ENCODE measurements around the gene SRSF3. TPM values are rescaled to one million over a fixed set of nuclear protein-coding genes. Genes with fewer than 3 reads are reported as not detected.

SRSF3 gene
- total RNA-seq, 1 experiment from 2014 or later = 297 TPM

DNA sequence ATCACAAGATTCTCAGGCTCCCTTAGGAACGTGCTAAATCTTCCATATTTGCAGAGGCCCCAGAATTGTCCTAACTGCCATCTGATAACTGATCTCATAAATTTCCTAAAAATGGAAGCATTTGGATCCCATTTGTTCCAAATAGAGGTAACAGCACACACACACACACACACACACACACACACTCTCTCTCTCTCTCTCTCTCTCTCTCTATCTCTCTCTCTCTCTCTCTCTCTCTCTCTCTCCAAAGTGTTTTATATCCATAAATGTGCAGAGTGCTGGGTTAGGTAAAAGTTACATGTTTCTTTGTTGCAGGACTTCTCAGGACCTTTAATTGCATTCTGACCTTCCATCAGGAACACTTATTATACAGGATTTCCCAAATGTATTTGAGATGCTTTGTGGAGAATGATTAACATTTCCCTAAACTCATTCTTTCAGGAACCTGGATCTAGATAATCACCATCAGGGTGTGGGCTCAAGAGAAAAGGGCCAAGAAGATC lies 38.4 kb upstream of the SRSF3 start:
- H3K9me2 ChIP-seq (replicated peaks; ENCODE audit: low read length) = no peaks in the 10 kb centered on the region
- BruUV-seq (replicated peaks) = no TSS peak
- CTCF ChIA-PET = no interaction called here
- H3K36me3 ChIP-seq (ENCODE audit: low read depth, low read length) = no peaks in the 10 kb centered on the region
- no peak overlapping the region for H3K4me3 ChIP-seq (ENCODE audit: low read length)
- H3K9ac ChIP-seq (ENCODE audit: low read length) = no peak overlapping the region
- no peaks in the 10 kb centered on the region for H3K79me2 ChIP-seq (ENCODE audit: low read length)
- no peak for DNase-seq
- no peak overlapping the region for H3K4me2 ChIP-seq (ENCODE audit: low read length)
- ATAC-seq = no peak
- H3K27ac ChIP-seq (ENCODE audit: low read length) = no peak overlapping the region
- H2AFZ ChIP-seq (ENCODE audit: low read length) = no peak overlapping the region
- POLR2A ChIA-PET (ENCODE audit: unreplicated experiment) = interaction anchor here (0.7 kb wide), 1 partner anchor 461 kb away, joined by 4 read pairs; no protein-coding TSS in a partner anchor
- H3F3A ChIP-seq (ENCODE audit: low read length, unreplicated experiment) = no peaks in the 10 kb centered on the region
- H3K27me3 ChIP-seq (ENCODE audit: low read length) = no peaks in the 10 kb centered on the region
- H4K20me1 ChIP-seq (ENCODE audit: low read length) = no peaks in the 10 kb centered on the region
- H3K9me3 ChIP-seq (ENCODE audit: low read length) = no peaks in the 10 kb centered on the region
- intact Hi-C loops (cut with micrococcal nuclease) = no loop called here
- H3K4me1 ChIP-seq (ENCODE audit: insufficient read depth, low read length) = peaks cover 26% of the 10 kb centered on the region
- TF ChIP-seq EZH2phosphoT487 (IDR thresholded peaks at IDR 0.05; ENCODE audit: borderline replicate concordance, low read length) (no peak), EZH2 (IDR thresholded peaks at IDR 0.05; ENCODE audit: low read length, unreplicated experiment) (no peak)
- TF ChIP-seq, protein P1, sequence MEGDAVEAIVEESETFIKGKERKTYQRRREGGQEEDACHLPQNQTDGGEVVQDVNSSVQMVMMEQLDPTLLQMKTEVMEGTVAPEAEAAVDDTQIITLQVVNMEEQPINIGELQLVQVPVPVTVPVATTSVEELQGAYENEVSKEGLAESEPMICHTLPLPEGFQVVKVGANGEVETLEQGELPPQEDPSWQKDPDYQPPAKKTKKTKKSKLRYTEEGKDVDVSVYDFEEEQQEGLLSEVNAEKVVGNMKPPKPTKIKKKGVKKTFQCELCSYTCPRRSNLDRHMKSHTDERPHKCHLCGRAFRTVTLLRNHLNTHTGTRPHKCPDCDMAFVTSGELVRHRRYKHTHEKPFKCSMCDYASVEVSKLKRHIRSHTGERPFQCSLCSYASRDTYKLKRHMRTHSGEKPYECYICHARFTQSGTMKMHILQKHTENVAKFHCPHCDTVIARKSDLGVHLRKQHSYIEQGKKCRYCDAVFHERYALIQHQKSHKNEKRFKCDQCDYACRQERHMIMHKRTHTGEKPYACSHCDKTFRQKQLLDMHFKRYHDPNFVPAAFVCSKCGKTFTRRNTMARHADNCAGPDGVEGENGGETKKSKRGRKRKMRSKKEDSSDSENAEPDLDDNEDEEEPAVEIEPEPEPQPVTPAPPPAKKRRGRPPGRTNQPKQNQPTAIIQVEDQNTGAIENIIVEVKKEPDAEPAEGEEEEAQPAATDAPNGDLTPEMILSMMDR (conservative IDR thresholded peaks at IDR 0.05; ENCODE audit: low read depth, low read length) = no peak

DNA sequence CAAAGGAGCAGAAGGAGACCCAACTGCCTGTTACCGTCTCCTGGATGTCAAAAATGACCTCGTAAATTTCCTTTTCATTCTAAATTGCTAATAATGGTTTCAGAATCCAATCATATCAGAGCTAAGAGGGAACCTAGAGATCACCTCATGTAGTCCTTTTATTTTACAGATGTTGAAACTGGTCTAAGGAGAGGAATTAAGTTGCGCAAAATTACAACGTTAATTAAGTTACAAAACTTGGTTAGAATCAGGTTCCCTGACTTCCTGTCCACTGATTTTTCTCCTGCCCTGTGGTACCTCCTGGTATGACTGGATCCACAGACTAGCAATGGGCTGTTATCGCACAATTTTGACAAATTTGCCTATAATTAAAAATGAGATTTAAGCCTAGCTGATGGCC lies 37.9 kb upstream of the SRSF3 start:
- H4K20me1 ChIP-seq (ENCODE audit: low read length) = no peaks in the 10 kb centered on the region
- intact Hi-C loops (cut with micrococcal nuclease) = no loop called here
- no peak overlapping the region for H3K9ac ChIP-seq (ENCODE audit: low read length)
- H3K4me1 ChIP-seq (ENCODE audit: insufficient read depth, low read length) = peaks cover 26% of the 10 kb centered on the region
- no peak overlapping the region for H3K4me3 ChIP-seq (ENCODE audit: low read length)
- H3F3A ChIP-seq (ENCODE audit: low read length, unreplicated experiment) = no peaks in the 10 kb centered on the region
- no peak overlapping the region for H3K4me2 ChIP-seq (ENCODE audit: low read length)
- H3K27me3 ChIP-seq (ENCODE audit: low read length) = no peaks in the 10 kb centered on the region
- no peak for ATAC-seq
- H3K36me3 ChIP-seq (ENCODE audit: low read depth, low read length) = no peaks in the 10 kb centered on the region
- POLR2A ChIA-PET (ENCODE audit: unreplicated experiment) = interaction anchor here (0.7 kb wide), 1 partner anchor 462 kb away, joined by 4 read pairs; no protein-coding TSS in a partner anchor
- DNase-seq = no peak
- H3K79me2 ChIP-seq (ENCODE audit: low read length) = no peaks in the 10 kb centered on the region
- CTCF ChIA-PET = interaction anchor here (0.5 kb wide), 1 partner anchor 23 kb away, joined by 3 read pairs; no protein-coding TSS in a partner anchor
- TF ChIP-seq EZH2phosphoT487 (IDR thresholded peaks at IDR 0.05; ENCODE audit: borderline replicate concordance, low read length) (no peak), EZH2 (IDR thresholded peaks at IDR 0.05; ENCODE audit: low read length, unreplicated experiment) (no peak)
- TF ChIP-seq, protein P1 (conservative IDR thresholded peaks at IDR 0.05; ENCODE audit: low read depth, low read length) = no peak
- no TSS peak for BruUV-seq (replicated peaks)
- no peaks in the 10 kb centered on the region for H3K9me3 ChIP-seq (ENCODE audit: low read length)
- no peak overlapping the region for H2AFZ ChIP-seq (ENCODE audit: low read length)
- H3K27ac ChIP-seq (ENCODE audit: low read length) = no peak overlapping the region
- no peaks in the 10 kb centered on the region for H3K9me2 ChIP-seq (replicated peaks; ENCODE audit: low read length)

- no TSS peak for BruUV-seq (replicated peaks)
- no peak overlapping the region for H3K4me2 ChIP-seq (ENCODE audit: low read length)
- H3F3A ChIP-seq (ENCODE audit: low read length, unreplicated experiment) = no peaks in the 10 kb centered on the region
- H3K9me3 ChIP-seq (ENCODE audit: low read length) = no peaks in the 10 kb centered on the region
- H3K9ac ChIP-seq (ENCODE audit: low read length) = no peak overlapping the region
- POLR2A ChIA-PET (ENCODE audit: unreplicated experiment) = no interaction called here
- H3K36me3 ChIP-seq (ENCODE audit: low read depth, low read length) = no peaks in the 10 kb centered on the region
- no peaks in the 10 kb centered on the region for H3K9me2 ChIP-seq (replicated peaks; ENCODE audit: low read length)
- H3K4me3 ChIP-seq (ENCODE audit: low read length) = no peak overlapping the region
- ATAC-seq (no peak), DNase-seq (no peak)
- intact Hi-C loops (cut with micrococcal nuclease) = no loop called here
- H3K27me3 ChIP-seq (ENCODE audit: low read length) = no peaks in the 10 kb centered on the region
- H3K4me1 ChIP-seq (ENCODE audit: insufficient read depth, low read length) = peaks cover 26% of the 10 kb centered on the region
- no peak overlapping the region for H2AFZ ChIP-seq (ENCODE audit: low read length)
- H3K27ac ChIP-seq (ENCODE audit: low read length) = no peak overlapping the region
- CTCF ChIA-PET = no interaction called here
- H3K79me2 ChIP-seq (ENCODE audit: low read length) = no peaks in the 10 kb centered on the region
- H4K20me1 ChIP-seq (ENCODE audit: low read length) = no peaks in the 10 kb centered on the region
- TF ChIP-seq, protein P1 (conservative IDR thresholded peaks at IDR 0.05; ENCODE audit: low read depth, low read length) = no peak
- TF ChIP-seq EZH2 (IDR thresholded peaks at IDR 0.05; ENCODE audit: low read length, unreplicated experiment) (no peak), EZH2phosphoT487 (IDR thresholded peaks at IDR 0.05; ENCODE audit: borderline replicate concordance, low read length) (no peak)
Measured at GRCh38 chr6:36559011-36559793, 35.0 kb upstream of the SRSF3 start.
